GM19351 (cell line): ENCODE data around the gene PILRB.
"Not testable (repeated sequence)": the region's sequence is repeated elsewhere in the genome, so short reads cannot be mapped to it uniquely, and the experiment has no call there.

ENCODE experiments used
- ATAC-seq: cut with Tn5 transposase; IDR thresholded peaks from one replicate; pipeline ENCODE4 v1.9.1; 2021; ENCODE audit warnings: mild to moderate bottlenecking, moderate library complexity; ENCODE audit not compliant: unreplicated experiment

PILRB gene

DNA sequence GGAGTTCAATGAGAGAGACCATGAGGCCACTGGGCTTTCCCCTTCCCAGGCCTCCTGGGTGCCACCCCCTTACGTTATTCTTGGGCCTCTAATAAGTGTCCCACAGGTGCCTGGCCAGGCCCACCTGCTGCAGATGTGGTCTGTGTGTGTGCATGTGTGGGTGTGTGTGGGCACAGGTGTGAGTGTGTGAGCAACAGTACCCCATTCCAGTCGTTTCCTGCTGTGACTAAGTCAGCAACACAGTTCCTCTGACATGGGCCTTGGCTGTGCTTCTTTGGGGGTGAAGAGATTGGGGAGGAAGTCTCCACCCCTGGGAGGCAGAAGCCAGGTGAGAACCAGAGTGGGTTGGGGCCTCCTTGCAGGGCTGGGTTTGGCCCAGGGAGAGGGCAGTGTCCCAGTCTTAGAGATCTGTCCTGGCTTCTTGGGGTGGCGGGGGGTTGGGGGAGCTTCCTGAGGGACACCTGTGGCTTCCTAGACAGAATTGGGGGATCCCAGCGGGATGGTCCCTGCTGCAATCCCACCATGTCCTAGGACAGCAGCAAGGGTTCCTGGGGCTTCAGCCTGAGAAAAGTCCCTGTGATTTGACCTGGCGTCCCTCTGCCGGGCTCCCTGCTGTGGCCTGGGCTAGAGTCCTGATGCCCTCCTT is 4.1 kb upstream of the PILRB start:
- no peak for ATAC-seq

DNA sequence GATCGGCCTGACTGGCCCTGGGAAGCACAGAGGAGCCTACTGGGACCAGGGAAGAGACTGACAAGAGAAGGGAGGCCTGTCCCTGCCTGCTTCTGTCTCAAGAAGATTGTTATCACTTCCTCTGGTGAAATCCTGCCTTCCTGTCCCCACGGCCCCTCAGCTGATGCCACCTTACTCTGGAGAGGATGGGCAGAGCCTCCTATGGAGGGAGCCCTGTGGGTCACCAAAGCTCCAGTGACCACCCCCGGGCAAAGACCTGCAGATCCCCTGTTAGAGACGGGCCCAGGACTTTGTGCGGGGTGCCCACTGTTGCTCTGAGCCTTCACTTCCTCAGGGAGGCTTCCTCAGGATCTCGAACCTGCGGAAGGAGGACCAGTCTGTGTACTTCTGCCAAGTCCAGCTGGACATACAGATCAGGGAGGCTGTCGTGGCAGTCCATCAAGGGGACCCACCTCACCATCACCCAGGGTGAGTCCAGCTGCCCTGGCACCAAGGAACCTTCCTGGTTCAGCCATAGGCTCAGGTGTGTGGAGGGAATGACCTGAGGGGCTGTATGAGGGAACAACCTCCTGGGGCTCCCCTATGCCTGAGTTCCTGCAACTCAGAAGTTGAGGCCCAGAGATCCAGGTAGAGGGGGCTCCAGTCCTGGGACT is 1.4 kb upstream of the PILRB start:
- ATAC-seq: no peak

- no peak for ATAC-seq
These were observed 771 bp upstream of the PILRB start for GRCh38 chr7:100357131-100357561.

DNA sequence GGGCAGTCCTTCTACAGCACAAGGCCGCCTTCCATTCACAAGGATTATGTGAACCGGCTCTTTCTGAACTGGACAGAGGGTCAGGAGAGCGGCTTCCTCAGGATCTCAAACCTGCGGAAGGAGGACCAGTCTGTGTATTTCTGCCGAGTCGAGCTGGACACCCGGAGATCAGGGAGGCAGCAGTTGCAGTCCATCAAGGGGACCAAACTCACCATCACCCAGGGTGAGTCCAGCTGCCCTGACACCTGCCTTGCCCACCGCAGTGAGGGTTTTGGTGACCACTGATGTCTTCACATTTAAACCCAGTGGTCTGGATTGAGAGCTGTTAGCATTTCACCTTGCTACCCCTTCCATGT is 918 bp downstream of the PILRB start:
- no peak for ATAC-seq

GRCh38 chr7:100360135-100360854 is 2.4 kb downstream of the PILRB start:
- ATAC-seq: no peak

- no peak for ATAC-seq
These were observed 5.2 kb downstream of the PILRB start for GRCh38 chr7:100363098-100363497.

GRCh38 chr7:100363797-100364196 is 5.9 kb downstream of the PILRB start:
- ATAC-seq: not testable (repeated sequence)

DNA sequence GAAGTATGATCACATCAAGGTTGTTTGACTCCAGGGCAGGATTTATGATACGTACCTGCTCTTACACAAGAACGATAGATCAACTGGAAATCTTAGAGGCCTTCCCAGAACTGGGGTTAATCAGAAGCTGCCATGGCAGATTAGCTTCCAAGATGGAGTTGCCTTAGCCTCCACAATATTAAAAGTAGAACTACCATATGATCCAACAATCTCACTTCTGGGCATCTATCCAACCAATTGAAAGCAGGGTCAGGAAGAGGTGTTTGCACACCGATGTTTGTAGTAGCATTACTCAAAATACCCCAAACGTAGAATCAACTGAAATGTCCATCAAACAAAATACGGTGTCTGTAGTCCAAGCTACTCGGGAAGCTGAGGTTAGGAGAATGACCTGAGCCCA is 6.6 kb downstream of the PILRB start:
- no peak for ATAC-seq

DNA sequence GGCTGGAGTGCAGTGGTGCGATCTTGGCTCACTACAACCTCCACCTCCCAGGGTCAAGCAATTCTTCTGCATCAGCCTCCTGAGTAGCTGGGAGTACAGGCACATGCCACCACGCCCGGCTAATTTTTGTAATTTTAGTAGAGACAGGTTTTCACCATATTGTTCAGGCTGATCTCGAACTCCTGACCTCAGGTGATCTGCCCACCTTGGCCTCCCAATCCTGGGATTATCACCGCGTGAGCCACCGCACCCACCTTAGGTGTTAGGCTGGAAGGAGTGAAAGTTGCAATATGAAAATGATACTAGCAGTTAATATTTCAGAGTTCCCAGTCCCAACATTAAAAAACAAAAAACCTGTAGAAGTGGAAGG is 8.1 kb downstream of the PILRB start:
- not testable (repeated sequence) for ATAC-seq

GRCh38 chr7:100366411-100367250 is 8.7 kb downstream of the PILRB start:
- ATAC-seq: no peak

DNA sequence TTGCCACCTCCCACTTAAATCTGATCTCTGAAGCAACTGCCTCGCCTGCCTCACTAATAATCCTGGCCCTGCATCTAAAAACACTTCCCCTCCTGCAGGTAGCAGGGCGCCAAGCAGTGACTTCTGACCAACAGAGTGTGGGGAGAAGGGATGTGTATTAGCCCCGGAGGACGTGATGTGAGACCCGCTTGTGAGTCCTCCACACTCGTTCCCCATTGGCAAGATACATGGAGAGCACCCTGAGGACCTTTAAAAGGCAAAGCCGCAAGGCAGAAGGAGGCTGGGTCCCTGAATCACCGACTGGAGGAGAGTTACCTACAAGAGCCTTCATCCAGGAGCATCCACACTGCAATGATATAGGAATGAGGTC is 9.3 kb downstream of the PILRB start:
- no peak for ATAC-seq

DNA sequence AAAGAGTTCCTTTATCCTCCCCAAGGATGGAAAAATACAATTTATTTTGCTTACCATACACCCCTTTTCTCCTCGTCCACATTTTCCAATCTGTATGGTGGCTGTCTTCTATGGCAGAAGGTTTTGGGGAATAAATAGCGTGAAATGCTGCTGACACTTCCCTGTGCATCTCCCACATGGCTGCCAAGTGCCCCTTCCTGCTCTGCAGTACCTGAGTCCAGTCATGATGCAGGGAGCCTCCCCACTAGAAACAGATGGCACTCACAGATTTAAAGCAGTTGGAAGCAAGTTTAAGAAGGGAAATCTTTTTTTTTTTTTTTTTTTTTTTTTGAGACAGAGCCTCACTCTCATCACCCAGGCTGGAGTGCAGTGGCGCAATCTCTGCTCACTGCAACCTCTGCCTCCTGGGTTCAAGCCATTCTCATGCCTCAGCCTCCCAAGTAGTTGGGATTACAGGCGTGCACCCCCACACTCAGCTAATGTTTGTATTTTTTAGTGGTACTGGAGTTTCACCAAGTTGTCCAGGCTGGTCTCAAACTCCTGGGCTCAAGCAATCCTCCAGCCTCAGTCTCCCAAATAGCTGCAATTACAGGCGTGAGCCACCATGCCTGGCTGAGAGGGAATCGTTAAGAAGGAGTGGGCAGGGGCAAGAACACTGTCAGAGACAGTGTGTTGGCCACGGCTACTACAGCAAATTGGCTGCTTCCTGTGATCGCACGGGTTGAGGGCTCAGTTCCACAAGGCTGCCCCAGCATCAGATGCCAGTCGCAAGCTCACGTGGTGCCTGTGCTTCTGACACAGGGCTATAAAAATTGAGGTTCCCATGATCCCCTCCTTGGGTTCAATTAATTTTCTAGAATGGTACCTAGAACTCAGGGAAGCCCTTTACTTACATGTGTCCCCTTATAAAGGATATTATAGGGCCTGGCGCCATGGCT is 10.0 kb downstream of the PILRB start:
- no peak for ATAC-seq

DNA sequence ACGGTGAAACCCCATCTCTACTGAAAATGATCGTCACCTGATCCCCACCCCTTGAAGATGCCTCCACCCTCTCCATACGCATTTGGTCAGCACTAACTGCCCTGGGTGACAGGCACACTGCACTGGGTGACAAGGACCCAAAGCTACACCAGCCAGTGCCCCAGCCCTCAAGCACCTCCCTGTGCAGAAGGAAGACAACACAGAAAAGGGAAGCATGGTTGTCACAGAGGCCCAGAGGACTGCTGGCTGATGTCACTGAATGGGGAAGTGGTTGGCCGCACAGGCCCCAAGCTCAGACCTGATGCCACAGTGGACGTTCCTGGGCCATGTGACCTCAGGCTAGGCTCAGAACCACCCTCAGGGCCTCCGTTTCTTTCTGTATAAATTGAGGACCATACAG is 11.2 kb downstream of the PILRB start:
- peak; percentile 65 for ATAC-seq

DNA sequence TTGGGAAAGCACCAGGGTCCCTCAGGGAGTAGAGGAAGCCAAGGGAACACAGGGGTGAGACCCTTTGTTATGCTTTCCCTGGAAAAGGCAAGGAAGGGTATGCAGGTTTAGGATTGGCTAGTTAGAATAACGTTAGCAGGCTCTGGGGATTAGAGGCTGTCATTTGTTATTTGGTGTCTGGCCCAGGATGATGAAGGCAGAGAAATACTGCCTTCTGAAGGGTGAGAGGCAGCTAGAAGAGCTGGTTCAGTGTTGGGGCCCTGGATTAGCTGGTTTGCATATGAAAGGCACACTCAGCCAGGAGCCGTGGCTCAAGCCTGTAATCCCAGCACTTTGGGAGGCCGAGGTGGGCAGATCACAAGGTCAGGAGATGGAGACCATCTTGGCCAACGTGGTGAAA is 12.4 kb downstream of the PILRB start:
- no peak for ATAC-seq

DNA sequence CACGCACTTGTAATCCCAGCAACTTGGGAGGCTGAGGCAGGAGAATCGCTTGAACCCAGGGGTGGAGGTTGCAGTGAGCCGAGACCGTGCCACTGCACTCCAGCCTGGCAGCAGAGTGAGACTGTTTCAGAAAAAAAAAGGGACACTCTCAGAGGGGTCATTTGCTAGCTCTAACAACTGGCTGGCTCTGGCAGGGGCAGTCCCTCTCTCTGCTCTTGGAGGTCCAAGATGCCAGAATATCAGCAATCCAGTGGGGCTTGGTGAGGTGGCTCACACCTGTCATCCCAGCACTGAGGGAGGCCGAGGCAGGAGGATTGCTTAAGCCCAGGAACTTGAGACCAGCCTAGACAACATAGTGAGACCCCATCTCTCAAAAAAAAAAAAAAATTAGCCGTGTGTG is 12.8 kb downstream of the PILRB start:
- no peak for ATAC-seq

DNA sequence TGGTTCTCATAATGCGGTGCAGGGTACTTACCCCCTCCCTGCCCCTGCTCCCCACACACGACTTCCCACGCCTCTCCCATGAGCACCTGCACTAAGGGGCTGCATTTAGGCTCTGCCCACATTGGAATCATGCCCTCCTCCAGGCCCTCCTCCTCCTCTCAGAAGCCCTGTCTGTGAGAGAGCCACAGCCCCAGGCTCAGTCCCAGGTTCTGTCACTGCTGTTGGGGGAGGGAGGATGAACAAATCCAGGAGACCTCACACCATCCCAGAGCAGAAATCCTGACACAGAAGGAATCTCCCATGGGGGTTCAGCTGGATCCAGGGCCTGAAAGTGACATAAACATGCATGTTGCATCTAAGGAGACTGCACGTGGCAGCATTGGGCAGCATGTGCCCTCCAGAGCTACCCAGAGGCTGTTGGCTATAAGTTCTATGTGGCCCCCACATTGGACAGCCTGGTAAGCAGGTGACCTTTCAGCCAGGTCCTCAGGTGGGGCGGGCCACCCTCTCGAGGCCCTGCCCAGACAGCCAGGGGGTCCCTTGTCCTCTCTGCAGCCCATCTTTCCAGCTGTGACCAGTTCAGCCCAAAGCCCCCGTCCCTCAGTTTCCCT is 13.7 kb downstream of the PILRB start:
- no peak for ATAC-seq

- ATAC-seq: no peak
These were observed 14.3 kb downstream of the PILRB start for GRCh38 chr7:100372256-100372655.

- ATAC-seq: no peak
These were observed 14.8 kb downstream of the PILRB start for GRCh38 chr7:100372694-100373093.

GRCh38 chr7:100373261-100373831 is 15.4 kb downstream of the PILRB start, which contains the start of gene PILRA:
PILRA (plus strand) TSS chr7:100373487; CDS start chr7:100373657, 170 bp downstream.
- ATAC-seq: no peak
